Left ventricle myocardium inferior (tissue), 1 donor: Measurements from ENCODE around the gene PSME1. TPM values are rescaled to one million over a fixed set of nuclear protein-coding genes. Genes with fewer than 3 reads are reported as not detected.

Source experiments
- DNase-seq: peaks from one replicate; pipeline ENCODE4 v3.0.0-alpha.2; 2020
- H3K27ac ChIP-seq: fragments of 200-600 bp; replicated peaks from 2 replicates; pipeline ENCODE4 v1.8.0; 2021
- H3K27me3 ChIP-seq: fragments of 200-600 bp; 2 replicates; pipeline ENCODE4 v1.8.0; 2021; ENCODE audit warnings: low read depth
- H3K36me3 ChIP-seq: fragments of 200-600 bp; 2 replicates; pipeline ENCODE4 v1.8.0; 2021
- H3K4me1 ChIP-seq: fragments of 200-600 bp; 2 replicates; pipeline ENCODE4 v1.8.0; 2021
- H3K4me3 ChIP-seq: fragments of 200-600 bp; 2 replicates; pipeline ENCODE4 v1.8.0; 2021; ENCODE audit warnings: mild to moderate bottlenecking, moderate library complexity
- H3K9me3 ChIP-seq: fragments of 200-600 bp; replicated peaks from 2 replicates; pipeline ENCODE4 v1.8.0; 2021
- intact Hi-C: fragments of 100-400 bp; cut with micrococcal nuclease; formaldehyde crosslinking; loops from one replicate; pipeline ENCODE4 v1.11.0; 2022
- total RNA-seq: library from RNA; stranded (reverse); fragmentation: NEBNext Ultra II Directional; extraction: Animal tissue kit (Norgen Biotek cat#: 25700); gene quantifications from one replicate; pipeline ENCODE4 v1.2.1, GENCODE V29; 2021
- TF ChIP-seq, protein P1 (sequence below): fragments of 200-600 bp; IDR thresholded peaks from 2 replicates; pipeline ENCODE4 v1.8.0; 2021; ENCODE audit warnings: antibody characterized with exemption, mild to moderate bottlenecking, borderline replicate concordance
- donor health status: DM: no; HTN: yes; CAD: no; lungs with severe emphysema.

The PSME1 gene
- total RNA-seq, 1 donor from 2014 or later: 108 TPM

DNA sequence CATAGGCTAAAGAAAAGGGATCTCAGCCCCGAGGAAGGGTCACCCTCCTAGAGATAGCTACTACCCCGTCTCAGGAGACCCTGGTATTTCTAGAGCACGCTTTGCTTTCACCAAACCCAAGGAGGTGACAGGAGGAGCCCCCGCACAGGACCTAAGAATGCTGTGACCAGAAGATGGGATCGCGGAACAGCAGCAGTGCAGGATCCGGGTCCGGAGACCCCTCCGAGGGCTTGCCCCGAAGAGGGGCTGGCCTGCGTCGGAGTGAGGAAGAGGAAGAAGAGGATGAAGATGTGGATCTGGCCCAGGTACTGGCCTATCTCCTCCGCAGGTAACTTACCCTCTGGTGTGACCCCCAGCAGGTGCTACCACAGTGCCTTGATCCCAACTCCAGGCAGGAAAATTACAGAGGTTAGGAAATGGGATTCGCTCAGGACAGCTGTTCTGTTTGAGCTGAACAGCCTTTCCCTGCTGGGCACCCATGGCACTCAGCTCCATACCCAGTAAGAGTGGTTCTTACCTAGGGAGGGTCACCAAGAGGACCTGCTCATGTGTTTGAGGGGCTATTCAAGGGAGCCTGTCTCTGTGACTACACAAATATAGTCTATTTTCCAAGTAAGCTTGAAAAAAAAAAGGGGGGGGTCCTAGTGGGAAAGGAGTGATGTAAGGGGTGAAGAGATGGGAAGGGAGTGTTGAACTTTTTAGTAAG is 20.4 kb upstream of the PSME1 start:
- intact Hi-C loops: no loop called here
- Histone ChIP-seq H3K27ac (peak overlapping the region; percentile 98), H3K27me3 (no peaks in the 10 kb centered on the region), H3K36me3 (peaks cover 44% of the 10 kb centered on the region), H3K4me1 (peaks cover 35% of the 10 kb centered on the region), H3K9me3 (no peaks in the 10 kb centered on the region), H3K4me3 (peak overlapping the region; percentile 76)
- no peak for DNase-seq
- TF ChIP-seq, protein P1, sequence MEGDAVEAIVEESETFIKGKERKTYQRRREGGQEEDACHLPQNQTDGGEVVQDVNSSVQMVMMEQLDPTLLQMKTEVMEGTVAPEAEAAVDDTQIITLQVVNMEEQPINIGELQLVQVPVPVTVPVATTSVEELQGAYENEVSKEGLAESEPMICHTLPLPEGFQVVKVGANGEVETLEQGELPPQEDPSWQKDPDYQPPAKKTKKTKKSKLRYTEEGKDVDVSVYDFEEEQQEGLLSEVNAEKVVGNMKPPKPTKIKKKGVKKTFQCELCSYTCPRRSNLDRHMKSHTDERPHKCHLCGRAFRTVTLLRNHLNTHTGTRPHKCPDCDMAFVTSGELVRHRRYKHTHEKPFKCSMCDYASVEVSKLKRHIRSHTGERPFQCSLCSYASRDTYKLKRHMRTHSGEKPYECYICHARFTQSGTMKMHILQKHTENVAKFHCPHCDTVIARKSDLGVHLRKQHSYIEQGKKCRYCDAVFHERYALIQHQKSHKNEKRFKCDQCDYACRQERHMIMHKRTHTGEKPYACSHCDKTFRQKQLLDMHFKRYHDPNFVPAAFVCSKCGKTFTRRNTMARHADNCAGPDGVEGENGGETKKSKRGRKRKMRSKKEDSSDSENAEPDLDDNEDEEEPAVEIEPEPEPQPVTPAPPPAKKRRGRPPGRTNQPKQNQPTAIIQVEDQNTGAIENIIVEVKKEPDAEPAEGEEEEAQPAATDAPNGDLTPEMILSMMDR: no peak

DNA sequence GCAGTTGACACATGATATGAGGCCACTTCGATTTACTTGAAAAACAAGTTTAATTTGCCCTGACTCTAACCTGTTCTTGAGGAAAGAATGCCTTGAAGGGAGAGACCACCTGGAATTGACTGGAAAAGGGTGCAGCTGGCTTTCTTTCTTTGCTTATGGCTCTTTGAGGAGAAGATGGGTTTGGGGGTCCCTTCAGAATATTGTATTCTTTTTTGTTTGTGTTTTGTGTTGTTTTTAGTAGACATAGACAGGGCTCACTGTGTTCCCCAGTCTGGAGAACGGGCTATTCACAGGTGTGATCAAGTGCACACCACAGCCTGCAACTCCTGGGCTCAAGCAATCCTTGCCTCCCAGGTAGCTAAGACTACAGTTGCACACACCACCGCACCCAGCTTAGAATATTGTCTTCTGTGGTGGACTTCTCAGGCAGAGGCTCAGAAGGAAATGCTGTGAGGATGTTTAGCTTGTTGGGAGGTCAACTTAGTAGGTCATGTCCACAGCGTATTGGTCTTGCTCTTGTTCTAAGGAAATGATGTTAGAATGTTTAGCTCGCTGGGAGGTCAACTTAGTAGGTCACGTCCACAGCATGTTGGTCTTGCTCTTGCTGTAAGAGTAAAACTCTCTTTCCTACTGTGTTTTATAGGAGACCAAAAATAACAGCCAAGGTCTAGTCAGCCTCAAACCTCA is 19.7 kb upstream of the PSME1 start:
- Histone ChIP-seq H3K9me3 (no peaks in the 10 kb centered on the region), H3K4me1 (peaks cover 35% of the 10 kb centered on the region), H3K27me3 (no peaks in the 10 kb centered on the region), H3K27ac (peak overlapping the region; percentile 8), H3K4me3 (peak overlapping the region; percentile 76), H3K36me3 (peaks cover 51% of the 10 kb centered on the region)
- DNase-seq: no peak
- TF ChIP-seq, protein P1: no peak
- intact Hi-C loops: no loop called here

DNA sequence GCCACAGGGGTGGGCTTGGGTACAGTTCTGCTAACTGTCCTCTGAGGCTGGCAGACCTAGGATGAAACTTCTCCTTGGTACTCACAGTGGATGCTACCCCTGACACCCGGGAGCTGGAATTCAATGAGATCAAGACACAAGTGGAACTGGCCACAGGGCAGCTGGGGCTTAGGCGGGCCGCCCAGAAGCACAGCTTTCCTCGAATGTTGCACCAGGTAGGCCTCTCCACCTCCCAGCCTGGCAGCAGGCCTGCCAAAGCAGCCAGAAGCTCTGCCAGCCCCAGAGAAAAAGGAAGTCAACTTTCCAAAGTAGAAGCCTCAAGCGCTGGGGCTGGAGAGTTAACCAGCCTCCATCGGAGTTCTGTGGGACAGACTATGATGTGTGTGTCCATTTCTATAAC is 18.8 kb upstream of the PSME1 start:
- DNase-seq: no peak
- Histone ChIP-seq H3K27ac (no peak overlapping the region), H3K4me1 (peaks cover 35% of the 10 kb centered on the region), H3K36me3 (peaks cover 60% of the 10 kb centered on the region), H3K9me3 (no peaks in the 10 kb centered on the region), H3K27me3 (no peaks in the 10 kb centered on the region), H3K4me3 (no peak overlapping the region)
- TF ChIP-seq, protein P1: no peak
- intact Hi-C loops: no loop called here

DNA sequence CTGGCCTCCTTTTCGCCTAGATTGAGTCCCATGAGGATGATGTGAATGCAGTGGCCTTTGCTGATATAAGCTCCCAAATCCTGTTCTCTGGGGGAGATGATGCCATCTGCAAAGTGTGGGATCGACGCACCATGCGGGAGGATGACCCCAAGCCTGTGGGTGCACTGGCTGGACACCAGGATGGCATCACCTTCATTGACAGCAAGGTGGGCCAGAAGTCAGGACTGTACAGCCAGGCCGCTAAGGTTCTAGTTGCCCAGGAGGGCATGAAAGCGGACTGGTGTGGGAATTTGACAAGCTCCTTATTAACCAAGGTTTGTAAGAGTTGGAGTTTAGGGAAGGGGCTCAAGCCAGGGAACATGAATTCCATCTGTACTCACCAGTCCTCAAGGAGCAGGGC is 16.3 kb upstream of the PSME1 start:
- no peak overlapping the region for H3K4me3 ChIP-seq
- intact Hi-C loops: no loop called here

DNA sequence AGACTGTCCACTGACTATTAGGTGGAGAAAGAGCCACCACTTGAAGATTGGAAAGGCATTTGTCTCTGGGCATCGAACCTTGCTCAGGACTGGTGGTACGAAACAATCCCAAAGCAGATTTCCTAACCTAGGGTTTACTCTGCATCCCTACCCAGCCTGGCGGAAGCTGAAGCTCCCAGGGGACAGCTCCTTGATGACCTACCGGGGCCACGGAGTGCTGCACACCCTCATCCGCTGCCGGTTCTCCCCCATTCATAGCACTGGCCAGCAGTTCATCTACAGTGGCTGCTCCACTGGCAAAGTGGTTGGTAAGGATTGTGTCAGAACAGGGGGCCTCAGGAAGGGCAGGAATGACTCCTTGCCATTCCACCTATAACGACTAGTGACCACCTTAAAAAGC is 14.8 kb upstream of the PSME1 start:
- no peak overlapping the region for H3K4me3 ChIP-seq
- H3K36me3 ChIP-seq: peaks cover 82% of the 10 kb centered on the region
- H3K4me1 ChIP-seq: peaks cover 21% of the 10 kb centered on the region
- H3K9me3 ChIP-seq: no peaks in the 10 kb centered on the region
- intact Hi-C loops: no loop called here
- H3K27me3 ChIP-seq: no peaks in the 10 kb centered on the region
- no peak overlapping the region for H3K27ac ChIP-seq
- TF ChIP-seq, protein P1: no peak
- DNase-seq: no peak

More for the DNA sequence above, 16.3 kb upstream of the PSME1 start:
- Histone ChIP-seq H3K4me1 (peaks cover 32% of the 10 kb centered on the region), H3K36me3 (peaks cover 83% of the 10 kb centered on the region), H3K9me3 (no peaks in the 10 kb centered on the region), H3K27me3 (no peaks in the 10 kb centered on the region), H3K27ac (no peak overlapping the region)
- no peak for DNase-seq
- TF ChIP-seq, protein P1: no peak
